Osteocyte (in vitro differentiated cells): ENCODE data around the gene CFAP53. TPM values are rescaled to one million over a fixed set of nuclear protein-coding genes. Genes with fewer than 3 reads are reported as not detected.
"Not testable (repeated sequence)": the region's sequence is repeated elsewhere in the genome, so short reads cannot be mapped to it uniquely, and the experiment has no call there.

ENCODE experiments used
- DNase-seq: peaks from one replicate; pipeline ENCODE4 v3.0.0; 2021; ENCODE audit warnings: mixed read lengths; ENCODE audit not compliant: unreplicated experiment; ENCODE audit errors: extremely low spot score
- H3K27ac Mint-ChIP-seq: one replicate; pipeline ENCODE4 v1.8.0; 2021; ENCODE audit warnings: mild to moderate bottlenecking, mixed read lengths; ENCODE audit not compliant: unreplicated experiment
- H3K27me3 Mint-ChIP-seq: one replicate; pipeline ENCODE4 v1.8.0; 2021; ENCODE audit warnings: mixed read lengths; ENCODE audit not compliant: unreplicated experiment
- H3K36me3 Mint-ChIP-seq: one replicate; pipeline ENCODE4 v1.8.0; 2021; ENCODE audit warnings: mixed read lengths; ENCODE audit not compliant: unreplicated experiment
- H3K4me1 Mint-ChIP-seq: one replicate; pipeline ENCODE4 v1.8.0; 2021; ENCODE audit warnings: mixed read lengths; ENCODE audit not compliant: unreplicated experiment
- H3K4me3 Mint-ChIP-seq: one replicate; pipeline ENCODE4 v1.8.0; 2021; ENCODE audit warnings: mild to moderate bottlenecking, moderate library complexity, mixed read lengths; ENCODE audit not compliant: unreplicated experiment
- H3K9me3 Mint-ChIP-seq: one replicate; pipeline ENCODE4 v1.8.0; 2021; ENCODE audit warnings: mixed read lengths; ENCODE audit not compliant: unreplicated experiment
- CTCF ChIP-seq: fragments of 200-600 bp; sonication (generic); IDR thresholded peaks from 2 replicates; pipeline ENCODE4 v1.5.0; 2021; ENCODE audit warnings: antibody characterized with exemption, mild to moderate bottlenecking, moderate library complexity
- total RNA-seq: library from RNA; stranded (reverse); gene quantifications from 2 replicates; pipeline ENCODE4 v1.2.1, GENCODE V29; 2021

Gene CFAP53
- total RNA-seq, 1 donor from 2014 or later: 0.78 TPM

GRCh38 chr18:50247561-50247960, 18.7 kb downstream of the CFAP53 start:
- no peak overlapping the region for H3K4me3 Mint-ChIP-seq
- no peak for DNase-seq
- peaks cover 9% of the 10 kb centered on the region for H3K9me3 Mint-ChIP-seq
- no peak overlapping the region for H3K27ac Mint-ChIP-seq
- H3K27me3 Mint-ChIP-seq: peaks cover 2% of the 10 kb centered on the region
- no peaks in the 10 kb centered on the region for H3K4me1 Mint-ChIP-seq
- no peak for TF ChIP-seq CTCF
- no peaks in the 10 kb centered on the region for H3K36me3 Mint-ChIP-seq

- H3K27ac Mint-ChIP-seq, DNase-seq: not testable (repeated sequence)
- peaks cover 33% of the 10 kb centered on the region for H3K9me3 Mint-ChIP-seq
Observed at GRCh38 chr18:50241768-50242167, 24.5 kb downstream of the CFAP53 start.

GRCh38 chr18:50240080-50240563, 26.2 kb downstream of the CFAP53 start:
- Mint-ChIP-seq H3K27ac (no peak overlapping the region), H3K9me3 (peaks cover 33% of the 10 kb centered on the region), H3K36me3 (no peaks in the 10 kb centered on the region), H3K4me1 (no peaks in the 10 kb centered on the region), H3K4me3 (no peak overlapping the region), H3K27me3 (no peaks in the 10 kb centered on the region)
- no peak for TF ChIP-seq CTCF
- DNase-seq: no peak

More at GRCh38 chr18:50241768-50242167, 24.5 kb downstream of the CFAP53 start:
- not testable (repeated sequence) for H3K4me1 Mint-ChIP-seq, H3K36me3 Mint-ChIP-seq, H3K27me3 Mint-ChIP-seq, H3K4me3 Mint-ChIP-seq

GRCh38 chr18:50232419-50232818, 33.9 kb downstream of the CFAP53 start:
- H3K36me3 Mint-ChIP-seq: no peaks in the 10 kb centered on the region
- H3K27me3 Mint-ChIP-seq: peaks cover 15% of the 10 kb centered on the region
- no peak for TF ChIP-seq CTCF
- no peak for DNase-seq
- H3K4me1 Mint-ChIP-seq: no peaks in the 10 kb centered on the region
- no peak overlapping the region for H3K4me3 Mint-ChIP-seq
- H3K27ac Mint-ChIP-seq: no peak overlapping the region
- H3K9me3 Mint-ChIP-seq: no peaks in the 10 kb centered on the region

- Mint-ChIP-seq H3K4me1 (no peaks in the 10 kb centered on the region), H3K27me3 (peaks cover 15% of the 10 kb centered on the region), H3K9me3 (no peaks in the 10 kb centered on the region), H3K36me3 (no peaks in the 10 kb centered on the region), H3K27ac (no peak overlapping the region), H3K4me3 (no peak overlapping the region)
- no peak for DNase-seq
- TF ChIP-seq CTCF: no peak
Observed at GRCh38 chr18:50231621-50232020, 34.7 kb downstream of the CFAP53 start.

- H3K27ac Mint-ChIP-seq, H3K4me3 Mint-ChIP-seq, H3K36me3 Mint-ChIP-seq: not testable (repeated sequence)
Observed at GRCh38 chr18:50220249-50220648, 46.0 kb downstream of the CFAP53 start.

More at GRCh38 chr18:50220249-50220648, 46.0 kb downstream of the CFAP53 start:
- not testable (repeated sequence) for H3K27me3 Mint-ChIP-seq, DNase-seq, H3K4me1 Mint-ChIP-seq
- peaks cover 22% of the 10 kb centered on the region for H3K9me3 Mint-ChIP-seq
